Left cardiac atrium (tissue), 4 donors: ENCODE data around the gene XRN2. TPM values are rescaled to one million over a fixed set of nuclear protein-coding genes. Genes with fewer than 3 reads are reported as not detected.
A peak's percentile ranks its signal among the peaks of the same experiment; 100 is the strongest.

ENCODE experiments used
- ATAC-seq, 2 donors: fragments of 200-7000 bp; cut with Tn5 transposase; one replicate each; pipeline ENCODE4 v1.9.1; 2020; ENCODE audit warnings: mild to moderate bottlenecking in 2 of 2, moderate library complexity in 2 of 2
- DNase-seq: peaks from one replicate; pipeline ENCODE4 v3.0.0-alpha.2; 2020
- intact Hi-C, 2 donors: fragments of 100-400 bp; cut with DNase I; formaldehyde crosslinking; loops; one replicate each; pipeline versions ENCODE4 v1.14.1 to v1.15.1; 2022 to 2023
- long read RNA-seq: library from polyadenylated mRNA; unstranded; transcript quantifications from one replicate; pipeline ENCODE4 v2.0.0, GENCODE V29; 2021
- total RNA-seq, 2 donors: library from RNA; stranded (reverse); fragmentation: NEBNext Ultra II Directional; extraction: Animal tissue kit (Norgen Biotek cat#: 25700); gene quantifications; one replicate each; pipeline ENCODE4 v1.2.1, GENCODE V29; 2021
- donor health status: DM: no; HTN: yes; CAD: no.
- donor health status: DM: no; HTN: yes; CAD: no; lungs with severe emphysema.
- donor health status: DM: yes; HTN: yes; CAD: no.
- donor health status: Dilated cardiomyopathy.

The XRN2 gene
- 10 to 100 TPM; 37.1 to 43.6 TPM for total RNA-seq
- long read RNA-seq, transcript XRN2-201 (30 exons, 3,437 nt), result major isoform, 41 of 77 reads
- long read RNA-seq, partial matches to known transcripts, result 28 of 77 reads
- long read RNA-seq, other reads (novel, unspliced or antisense), result 8 of 77 reads

- intact Hi-C loops, result no loop called here
- ATAC-seq (peak; percentile 98), DNase-seq (peak; percentile 97)
These were observed at the start of gene XRN2 for GRCh38 chr20:21303061-21303871. Gene XRN2 (plus strand): TSS chr20:21303331. CDS start chr20:21303399, 68 bp downstream.

- ATAC-seq (no peak), DNase-seq (no peak)
- intact Hi-C loops, result no loop called here
These were observed 45.9 kb upstream of the XRN2 start for GRCh38 chr20:21257192-21257591.

- intact Hi-C loops, result no loop called here
- ATAC-seq, result no peak
- DNase-seq, result no peak
These were observed 44.7 kb upstream of the XRN2 start for GRCh38 chr20:21258411-21258810.

GRCh38 chr20:21259346-21259745 lies 43.8 kb upstream of the XRN2 start:
- intact Hi-C loops, result no loop called here
- no peak for ATAC-seq
- DNase-seq, result no peak

- ATAC-seq (no peak), DNase-seq (peak; percentile 29)
- intact Hi-C loops, result no loop called here
These were observed 40.3 kb upstream of the XRN2 start for GRCh38 chr20:21262812-21263211.

- no peak for ATAC-seq
- DNase-seq, result no peak
These were observed 37.6 kb upstream of the XRN2 start for GRCh38 chr20:21265261-21266190.

GRCh38 chr20:21266191-21266536 lies 37.0 kb upstream of the XRN2 start:
- ATAC-seq (no peak), DNase-seq (no peak)
- intact Hi-C loops, result no loop called here

More at GRCh38 chr20:21265261-21266190, 37.6 kb upstream of the XRN2 start:
- intact Hi-C loops, result no loop called here

GRCh38 chr20:21269772-21270171 lies 33.4 kb upstream of the XRN2 start:
- intact Hi-C loops, result no loop called here
- no peak for ATAC-seq
- DNase-seq, result no peak

- ATAC-seq (no peak), DNase-seq (no peak)
- intact Hi-C loops, result no loop called here
These were observed 32.3 kb upstream of the XRN2 start for GRCh38 chr20:21270806-21271205.

GRCh38 chr20:21272279-21272678 lies 30.9 kb upstream of the XRN2 start:
- ATAC-seq, result no peak
- DNase-seq, result no peak
- intact Hi-C loops, result no loop called here

- ATAC-seq (no peak), DNase-seq (no peak)
- intact Hi-C loops, result no loop called here
These were observed 30.5 kb upstream of the XRN2 start for GRCh38 chr20:21272679-21273078.

- intact Hi-C loops, result no loop called here
- DNase-seq (no peak), ATAC-seq (no peak)
These were observed 29.3 kb upstream of the XRN2 start for GRCh38 chr20:21273755-21274386.

- DNase-seq, result no peak
- intact Hi-C loops, result no loop called here
- no peak for ATAC-seq
These were observed 24.3 kb upstream of the XRN2 start for GRCh38 chr20:21278829-21279228.

- DNase-seq (no peak), ATAC-seq (no peak)
- intact Hi-C loops, result no loop called here
These were observed 23.2 kb upstream of the XRN2 start for GRCh38 chr20:21279706-21280521.

- DNase-seq (no peak), ATAC-seq (no peak)
- intact Hi-C loops, result no loop called here
These were observed 22.6 kb upstream of the XRN2 start for GRCh38 chr20:21280522-21281016.

GRCh38 chr20:21286775-21287174 lies 16.4 kb upstream of the XRN2 start:
- ATAC-seq (no peak), DNase-seq (no peak)
- intact Hi-C loops, result no loop called here

- intact Hi-C loops, result no loop called here
- ATAC-seq, result no peak
- no peak for DNase-seq
These were observed 14.4 kb upstream of the XRN2 start for GRCh38 chr20:21288587-21289370.

GRCh38 chr20:21289651-21290050 lies 13.5 kb upstream of the XRN2 start:
- DNase-seq (no peak), ATAC-seq (no peak)
- intact Hi-C loops, result no loop called here
